ENCODE measurements around the gene DPP4. TPM values are rescaled to one million over a fixed set of nuclear protein-coding genes. Genes with fewer than 3 reads are reported as not detected.

The DPP4 gene
- total and polyA plus RNA-seq, 7 experiments from 2014 or later: 35.7 to 188 (median 48.9) TPM

GRCh38 chr2:162013514-162014475 is 60.2 kb downstream of the DPP4 start:
- ChIA-PET CTCF (interaction anchor here (0.6 to 3.8 kb wide), 3 partner anchors 9 to 60 kb away, joined by 3 to 19 read pairs (median 6); partner anchors contain the start of gene DPP4), POLR2A (interaction anchor here (0.6 to 7.1 kb wide), 4 partner anchors 8 to 60 kb away, joined by 5 to 52 read pairs (median 13); partner anchors contain the start of gene DPP4)
- peak overlapping the region; percentile 11 for H3K4me3 ChIP-seq (ENCODE audit: low read length)
- Mint-ChIP-seq H3K9me3 (peaks cover 0 to 5% (median 0%) of the 10 kb centered on the region in 11 donors), H3K27me3 (no peaks in the 10 kb centered on the region), H3K4me3 (peak overlapping the region; percentile 52 to 86 (median 70)), H3K27ac (peak overlapping the region; percentile 94 to 99 (median 98)), H3K36me3 (peaks cover 5 to 67% (median 27%) of the 10 kb centered on the region in 5 donors), H3K4me1 (peaks cover 41 to 86% (median 81%) of the 10 kb centered on the region in 7 donors)
- H3K27me3 ChIP-seq (ENCODE audit: control insufficient read depth in 2 of 2, insufficient read depth in 2 of 2, low read length in 2 of 2): no peaks in the 10 kb centered on the region
- no peaks in the 10 kb centered on the region for H3K9me3 ChIP-seq (ENCODE audit: control insufficient read depth in 2 of 3, low read length in 3 of 3)
- intact Hi-C loops (cut with micrococcal nuclease): loop anchor here (2.0 to 5.0 kb wide), 8 partner anchors 109 to 1521 kb away; partner anchors contain the start of genes PSMD14 (in 2 of the 2), GCA (in 1 of the 2), IFIH1 (in 1 of the 2) and RBMS1 (in 1 of the 2)
- DNase-seq: peak in 7 of 9 donors; percentile 30 to 71 (median 55)
- H3K4me1 ChIP-seq (ENCODE audit: control insufficient read depth in 2 of 2, insufficient read depth in 2 of 2, low read length in 2 of 2): peaks cover 47 to 72% of the 10 kb centered on the region in 2 donors
- peak overlapping the region; percentile 95 for H3K27ac ChIP-seq (ENCODE audit: low read depth, low read length)
- peak; percentile 36 for ATAC-seq
- H3K36me3 ChIP-seq (ENCODE audit: control insufficient read depth in 2 of 3, insufficient read depth in 3 of 3, low read length in 3 of 3): peaks cover 0 to 14% (median 3%) of the 10 kb centered on the region in 3 experiments

GRCh38 chr2:162012565-162013058 is 61.4 kb downstream of the DPP4 start:
- Histone ChIP-seq H3K36me3 (ENCODE audit: control insufficient read depth in 2 of 3, insufficient read depth in 3 of 3, low read length in 3 of 3) (peaks cover 0 to 3% (median 0%) of the 10 kb centered on the region in 3 experiments), H3K27ac (ENCODE audit: low read depth, low read length) (peak overlapping the region; percentile 95), H3K4me3 (ENCODE audit: low read length) (peak overlapping the region; percentile 17), H3K4me1 (ENCODE audit: control insufficient read depth in 2 of 2, insufficient read depth in 2 of 2, low read length in 2 of 2) (peaks cover 47 to 76% of the 10 kb centered on the region in 2 donors), H3K9me3 (ENCODE audit: control insufficient read depth in 2 of 3, low read length in 3 of 3) (no peaks in the 10 kb centered on the region), H3K27me3 (ENCODE audit: control insufficient read depth in 2 of 2, insufficient read depth in 2 of 2, low read length in 2 of 2) (no peaks in the 10 kb centered on the region)
- H3K36me3 Mint-ChIP-seq: peaks cover 0 to 70% (median 18%) of the 10 kb centered on the region in 5 donors
- no peak for ATAC-seq
- no peaks in the 10 kb centered on the region for H3K27me3 Mint-ChIP-seq
- peaks cover 0 to 5% (median 0%) of the 10 kb centered on the region in 11 donors for H3K9me3 Mint-ChIP-seq
- DNase-seq: no peak
- intact Hi-C loops (cut with micrococcal nuclease): loop anchor here (2.0 to 5.0 kb wide), 8 partner anchors 110 to 1520 kb away; partner anchors contain the start of genes PSMD14 (in 2 of the 2), GCA (in 1 of the 2), IFIH1 (in 1 of the 2) and RBMS1 (in 1 of the 2)
- peak overlapping the region; percentile 94 to 99 (median 98) for H3K27ac Mint-ChIP-seq
- CTCF ChIA-PET: interaction anchor here (0.5 to 3.8 kb wide), 7 partner anchors 10 to 209 kb away, joined by 3 to 19 read pairs (median 5); partner anchors contain the start of gene DPP4
- peaks cover 41 to 97% (median 84%) of the 10 kb centered on the region in 7 donors for H3K4me1 Mint-ChIP-seq
- POLR2A ChIA-PET: interaction anchor here (0.6 to 7.1 kb wide), 7 partner anchors 9 to 61 kb away, joined by 3 to 52 read pairs (median 13); partner anchors contain the start of gene DPP4
- peak overlapping the region; percentile 44 to 83 (median 62) for H3K4me3 Mint-ChIP-seq

GRCh38 chr2:162011706-162012564 is 62.1 kb downstream of the DPP4 start:
- ChIA-PET POLR2A (interaction anchor here (0.6 to 7.1 kb wide), 16 partner anchors 8 to 307 kb away, joined by 3 to 52 read pairs (median 4); partner anchors contain the start of genes DPP4 and IFIH1), CTCF (interaction anchor here (0.5 to 3.8 kb wide), 8 partner anchors 8 to 113 kb away, joined by 3 to 19 read pairs (median 6); partner anchors contain the start of gene DPP4)
- ATAC-seq (peak; percentile 95), DNase-seq (peak in 7 of 9 donors; percentile 74 to 93 (median 90))
- peaks cover 41 to 94% (median 82%) of the 10 kb centered on the region in 7 donors for H3K4me1 Mint-ChIP-seq
- no peaks in the 10 kb centered on the region for H3K27me3 Mint-ChIP-seq
- peaks cover 0 to 5% (median 0%) of the 10 kb centered on the region in 11 donors for H3K9me3 Mint-ChIP-seq
- H3K27me3 ChIP-seq (ENCODE audit: control insufficient read depth in 2 of 2, insufficient read depth in 2 of 2, low read length in 2 of 2): no peaks in the 10 kb centered on the region
- peaks cover 0 to 3% (median 0%) of the 10 kb centered on the region in 3 experiments for H3K36me3 ChIP-seq (ENCODE audit: control insufficient read depth in 2 of 3, insufficient read depth in 3 of 3, low read length in 3 of 3)
- peak overlapping the region; percentile 94 to 99 (median 98) for H3K27ac Mint-ChIP-seq
- H3K36me3 Mint-ChIP-seq: peaks cover 0 to 68% (median 15%) of the 10 kb centered on the region in 5 donors
- H3K4me3 Mint-ChIP-seq: peak overlapping the region; percentile 8 to 83 (median 58)
- intact Hi-C loops (cut with micrococcal nuclease): loop anchor here (1.0 to 5.0 kb wide), 18 partner anchors 9 to 1520 kb away; partner anchors contain the start of genes PSMD14 (in 2 of the 2), GCA (in 1 of the 2), IFIH1 (in 1 of the 2) and RBMS1 (in 1 of the 2)
- peaks cover 47 to 76% of the 10 kb centered on the region in 2 donors for H3K4me1 ChIP-seq (ENCODE audit: control insufficient read depth in 2 of 2, insufficient read depth in 2 of 2, low read length in 2 of 2)
- peak overlapping the region; percentile 95 for H3K27ac ChIP-seq (ENCODE audit: low read depth, low read length)
- peak overlapping the region; percentile 17 for H3K4me3 ChIP-seq (ENCODE audit: low read length)
- no peaks in the 10 kb centered on the region for H3K9me3 ChIP-seq (ENCODE audit: control insufficient read depth in 2 of 3, low read length in 3 of 3)

- Mint-ChIP-seq H3K9me3 (peaks cover 0 to 2% (median 0%) of the 10 kb centered on the region in 11 donors), H3K4me3 (peak overlapping the region in 3 of 10 donors; percentile 0 to 83 (median 1)), H3K27me3 (no peaks in the 10 kb centered on the region), H3K36me3 (peaks cover 0 to 62% (median 7%) of the 10 kb centered on the region in 5 donors), H3K27ac (peak overlapping the region; percentile 58 to 99 (median 98)), H3K4me1 (peaks cover 31 to 74% (median 66%) of the 10 kb centered on the region in 7 donors)
- intact Hi-C loops (cut with micrococcal nuclease): no loop called here
- no peaks in the 10 kb centered on the region for H3K36me3 ChIP-seq (ENCODE audit: control insufficient read depth in 2 of 3, insufficient read depth in 3 of 3, low read length in 3 of 3)
- H3K4me3 ChIP-seq (ENCODE audit: low read length): no peak overlapping the region
- CTCF ChIA-PET: interaction anchor here (0.6 to 1.1 kb wide), 2 partner anchors 14 to 65 kb away, joined by 3 read pairs; no protein-coding TSS in a partner anchor
- no peaks in the 10 kb centered on the region for H3K9me3 ChIP-seq (ENCODE audit: control insufficient read depth in 2 of 3, low read length in 3 of 3)
- H3K27ac ChIP-seq (ENCODE audit: low read depth, low read length): peak overlapping the region; percentile 95
- POLR2A ChIA-PET: interaction anchor here (0.8 to 0.9 kb wide), 2 partner anchors 41 to 113 kb away, joined by 3 read pairs; no protein-coding TSS in a partner anchor
- H3K4me1 ChIP-seq (ENCODE audit: control insufficient read depth in 2 of 2, insufficient read depth in 2 of 2, low read length in 2 of 2): peaks cover 35 to 60% of the 10 kb centered on the region in 2 donors
- DNase-seq: no peak
- no peaks in the 10 kb centered on the region for H3K27me3 ChIP-seq (ENCODE audit: control insufficient read depth in 2 of 2, insufficient read depth in 2 of 2, low read length in 2 of 2)
- no peak for ATAC-seq
These were observed 64.5 kb downstream of the DPP4 start for GRCh38 chr2:162009543-162009942.

- Histone ChIP-seq H3K36me3 (ENCODE audit: control insufficient read depth in 2 of 3, insufficient read depth in 3 of 3, low read length in 3 of 3) (peaks cover 0 to 7% (median 0%) of the 10 kb centered on the region in 3 experiments), H3K4me3 (ENCODE audit: low read length) (no peak overlapping the region), H3K27me3 (ENCODE audit: control insufficient read depth in 2 of 2, insufficient read depth in 2 of 2, low read length in 2 of 2) (no peaks in the 10 kb centered on the region), H3K9me3 (ENCODE audit: control insufficient read depth in 2 of 3, low read length in 3 of 3) (no peaks in the 10 kb centered on the region), H3K4me1 (ENCODE audit: control insufficient read depth in 2 of 2, insufficient read depth in 2 of 2, low read length in 2 of 2) (peaks cover 18 to 40% of the 10 kb centered on the region in 2 donors), H3K27ac (ENCODE audit: low read depth, low read length) (no peak overlapping the region)
- no peak overlapping the region for H3K4me3 Mint-ChIP-seq
- peaks cover 18 to 64% (median 52%) of the 10 kb centered on the region in 7 donors for H3K4me1 Mint-ChIP-seq
- ATAC-seq (no peak), DNase-seq (peak in 5 of 9 donors; percentile 32 to 54 (median 41))
- H3K27ac Mint-ChIP-seq: peak overlapping the region in 7 of 9 donors; percentile 23 to 86 (median 47)
- H3K36me3 Mint-ChIP-seq: peaks cover 15 to 68% (median 24%) of the 10 kb centered on the region in 5 donors
- H3K9me3 Mint-ChIP-seq: peaks cover 0 to 2% (median 0%) of the 10 kb centered on the region in 11 donors
- H3K27me3 Mint-ChIP-seq: no peaks in the 10 kb centered on the region
- ChIA-PET CTCF (interaction anchor here (0.6 to 1.8 kb wide), 14 partner anchors 8 to 146 kb away, joined by 3 to 10 read pairs (median 4); partner anchors contain the start of gene DPP4), POLR2A (interaction anchor here (0.8 kb wide), 1 partner anchor 12 kb away, joined by 3 read pairs; no protein-coding TSS in a partner anchor)
- intact Hi-C loops (cut with micrococcal nuclease): loop anchor here in 1 of 2 donors (1.0 to 2.0 kb wide), 4 partner anchors 67 to 421 kb away; partner anchors contain the start of gene DPP4
These were observed 66.5 kb downstream of the DPP4 start for GRCh38 chr2:162007447-162008040.

All from naive thymus-derived CD4-positive, alpha-beta T cell (primary cell).